GM21717 (cell line): ENCODE measurements around the gene YIPF2.
"Not testable (repeated sequence)": the region's sequence is repeated elsewhere in the genome, so short reads cannot be mapped to it uniquely, and the experiment has no call there.

Experiments
- ATAC-seq: cut with Tn5 transposase; IDR thresholded peaks from one replicate; pipeline ENCODE4 v1.9.1; 2021; ENCODE audit warnings: mild to moderate bottlenecking, moderate library complexity; ENCODE audit not compliant: unreplicated experiment

The YIPF2 gene

GRCh38 chr19:10928563-10929401 lies at the start of gene YIPF2, which contains the start of gene TIMM29:
YIPF2 (minus strand) TSS chr19:10928639; CDS start chr19:10928410, 229 bp downstream.
TIMM29 (plus strand) TSS chr19:10928811; CDS start chr19:10928823, 12 bp downstream.
- peak; percentile 63 for ATAC-seq

- ATAC-seq = no peak
These were observed 49.3 kb upstream of the YIPF2 start for GRCh38 chr19:10977742-10978092.

GRCh38 chr19:10976131-10976892 lies 47.9 kb upstream of the YIPF2 start:
- ATAC-seq = no peak

- ATAC-seq = no peak
These were observed 47.1 kb upstream of the YIPF2 start for GRCh38 chr19:10975374-10976130.

- no peak for ATAC-seq
These were observed 42.8 kb upstream of the YIPF2 start for GRCh38 chr19:10971107-10971726.

- no peak for ATAC-seq
These were observed 40.2 kb upstream of the YIPF2 start for GRCh38 chr19:10968527-10969135.

GRCh38 chr19:10966809-10967208 lies 38.4 kb upstream of the YIPF2 start:
- ATAC-seq = no peak

- ATAC-seq = no peak
These were observed 37.0 kb upstream of the YIPF2 start for GRCh38 chr19:10965398-10965797.

- ATAC-seq = no peak
These were observed 36.5 kb upstream of the YIPF2 start for GRCh38 chr19:10964903-10965302.

GRCh38 chr19:10963865-10964264 lies 35.4 kb upstream of the YIPF2 start:
- ATAC-seq = no peak

GRCh38 chr19:10962863-10963262 lies 34.4 kb upstream of the YIPF2 start:
- no peak for ATAC-seq

GRCh38 chr19:10961073-10961860 lies 32.8 kb upstream of the YIPF2 start:
- peak; percentile 29 for ATAC-seq

GRCh38 chr19:10960314-10961072 lies 32.1 kb upstream of the YIPF2 start, which contains the start of gene SMARCA4:
SMARCA4 (plus strand) TSS chr19:10961030; CDS start chr19:10984152, 23,122 bp downstream.
- peak; percentile 51 for ATAC-seq

- ATAC-seq = not testable (repeated sequence)
These were observed 31.0 kb upstream of the YIPF2 start for GRCh38 chr19:10959277-10959968.

- ATAC-seq = no peak
These were observed 24.4 kb upstream of the YIPF2 start for GRCh38 chr19:10952809-10953208.

- ATAC-seq = no peak
These were observed 18.7 kb upstream of the YIPF2 start for GRCh38 chr19:10946958-10947657.

- no peak for ATAC-seq
These were observed 16.8 kb upstream of the YIPF2 start for GRCh38 chr19:10945264-10945663.
